HG03064 (cell line): ENCODE measurements around the gene TEC.
A peak's percentile ranks its signal among the peaks of the same experiment; 100 is the strongest.

Source experiments
- ATAC-seq: cut with Tn5 transposase; IDR thresholded peaks from one replicate; pipeline ENCODE4 v1.9.1; 2021; ENCODE audit warnings: low read depth; ENCODE audit not compliant: unreplicated experiment

TEC gene

DNA sequence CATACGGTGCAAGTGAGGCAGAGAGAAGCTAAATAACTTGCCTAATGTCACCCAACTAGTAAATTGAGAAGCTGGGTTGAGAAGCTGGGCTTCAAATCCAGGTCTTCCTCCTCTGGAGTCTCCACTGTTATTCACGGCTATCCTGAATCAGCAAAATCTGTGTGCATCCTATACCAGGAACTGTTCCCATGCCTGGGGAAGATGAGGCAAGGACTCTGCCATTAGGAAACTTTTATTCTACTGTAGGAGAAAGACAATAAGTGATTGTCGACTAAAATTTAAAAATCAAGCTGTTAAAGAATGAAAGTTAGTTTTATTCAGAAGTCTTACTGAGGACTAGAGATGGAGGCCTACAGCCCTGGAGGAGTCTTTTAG lies 872 bp upstream of the TEC start:
- no peak for ATAC-seq

DNA sequence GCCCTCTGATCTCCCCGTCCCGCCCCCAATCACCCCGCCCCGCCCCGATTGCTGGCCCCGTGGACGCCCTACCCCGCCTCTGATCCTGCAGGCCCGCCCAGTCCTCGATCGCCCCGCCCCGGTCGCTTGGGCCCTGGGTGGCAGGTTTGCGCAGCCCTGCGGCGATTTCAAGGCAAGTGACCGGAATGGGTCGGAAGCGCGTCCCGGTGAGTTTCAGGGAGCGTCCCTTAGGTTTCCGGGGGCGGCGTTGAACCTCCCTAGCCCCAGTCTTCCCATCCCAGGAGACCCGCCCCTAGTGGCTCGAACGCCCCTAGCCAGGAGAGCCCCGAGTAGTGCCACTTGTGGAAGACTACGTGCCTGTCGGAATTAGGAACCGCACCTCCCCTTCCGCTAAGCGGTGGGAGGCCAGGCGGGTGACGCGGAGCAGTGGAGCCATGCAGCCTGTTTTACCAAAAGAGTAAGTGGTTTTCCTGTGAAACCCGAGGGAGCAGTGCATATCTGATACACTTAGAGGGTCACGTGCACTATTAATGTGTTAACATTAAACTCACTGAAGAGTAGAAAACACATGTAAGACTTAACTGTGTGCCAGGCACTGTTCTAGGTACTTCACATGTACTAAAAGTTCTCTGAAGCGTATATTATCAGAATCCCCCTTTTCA lies 354 bp upstream of the TEC start:
- peak; percentile 62 for ATAC-seq

DNA sequence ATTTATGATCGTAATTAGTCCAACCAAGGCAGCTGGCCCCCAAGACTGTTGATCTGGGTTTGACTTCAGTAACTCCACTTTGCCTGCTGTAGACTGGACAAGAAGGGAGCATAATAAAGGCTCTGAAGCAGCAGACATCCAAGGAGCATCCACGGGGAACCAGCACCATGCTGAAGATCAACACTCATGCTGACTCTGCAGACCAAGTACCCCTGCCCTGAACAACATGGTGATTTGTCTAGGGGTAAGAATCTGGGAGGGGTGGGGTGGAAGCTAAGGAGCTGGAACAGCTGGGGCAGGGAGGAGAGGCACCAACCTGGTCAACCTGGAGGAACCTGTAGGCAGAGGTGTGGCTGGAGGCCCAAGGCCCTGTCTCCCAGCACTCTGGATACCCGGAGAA lies 2.1 kb downstream of the TEC start:
- ATAC-seq, result no peak

DNA sequence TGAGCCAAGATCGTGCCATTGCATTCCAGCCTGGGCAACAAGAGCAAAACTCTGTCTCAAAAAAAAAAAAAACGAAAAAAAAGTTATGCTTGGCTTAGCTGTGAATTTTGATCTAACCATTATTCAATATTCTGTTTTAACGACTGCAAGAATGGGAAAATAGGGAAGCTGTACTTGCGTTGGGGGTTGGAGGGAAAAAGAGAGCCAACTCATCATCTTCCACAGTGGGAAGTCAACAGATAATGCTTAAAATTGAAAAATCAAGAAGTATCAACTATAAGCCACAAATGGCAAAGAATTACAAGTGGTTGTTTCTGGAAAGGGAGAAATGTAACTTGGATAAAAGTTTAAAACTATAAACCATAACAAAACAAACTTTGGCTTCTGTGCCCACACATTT lies 2.9 kb downstream of the TEC start:
- ATAC-seq, result no peak

DNA sequence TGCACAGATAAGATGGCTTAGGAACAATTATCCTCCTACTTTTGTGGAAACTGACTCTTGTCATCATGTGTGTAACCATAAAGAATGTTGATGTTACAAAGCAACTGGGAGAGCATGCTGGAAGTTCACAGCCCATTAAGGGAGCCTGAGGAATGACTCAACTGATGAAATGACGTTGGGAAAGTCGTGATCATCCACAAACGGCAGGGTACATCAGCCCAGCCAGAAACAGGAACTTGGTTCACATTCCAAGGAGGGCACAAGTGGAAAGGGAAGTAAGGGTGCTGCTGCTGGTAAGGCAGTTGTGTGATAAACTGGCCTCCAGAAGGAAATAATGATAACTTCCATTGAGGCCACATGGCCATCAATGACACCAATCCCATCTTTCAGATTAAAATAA lies 6.7 kb downstream of the TEC start:
- ATAC-seq, result no peak

DNA sequence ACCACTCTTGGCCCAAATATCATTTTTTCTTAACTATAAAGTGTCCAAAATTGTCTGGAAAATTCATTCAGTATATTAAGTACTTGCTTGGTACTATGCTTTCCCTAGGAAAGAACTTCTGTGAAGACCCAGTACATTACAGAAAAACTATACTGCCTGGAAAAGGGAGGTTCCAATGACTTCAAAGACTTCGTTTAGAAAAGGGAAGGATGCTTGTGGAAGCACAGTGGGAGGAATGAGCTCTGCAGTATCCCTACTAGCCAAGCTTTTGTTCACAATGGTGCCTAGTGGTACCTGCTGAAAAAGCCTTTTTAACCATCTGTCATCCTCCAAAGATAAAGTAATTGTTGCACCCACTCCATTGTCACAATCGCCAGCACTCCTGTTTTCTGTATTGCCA lies 7.2 kb downstream of the TEC start:
- ATAC-seq, result no peak

DNA sequence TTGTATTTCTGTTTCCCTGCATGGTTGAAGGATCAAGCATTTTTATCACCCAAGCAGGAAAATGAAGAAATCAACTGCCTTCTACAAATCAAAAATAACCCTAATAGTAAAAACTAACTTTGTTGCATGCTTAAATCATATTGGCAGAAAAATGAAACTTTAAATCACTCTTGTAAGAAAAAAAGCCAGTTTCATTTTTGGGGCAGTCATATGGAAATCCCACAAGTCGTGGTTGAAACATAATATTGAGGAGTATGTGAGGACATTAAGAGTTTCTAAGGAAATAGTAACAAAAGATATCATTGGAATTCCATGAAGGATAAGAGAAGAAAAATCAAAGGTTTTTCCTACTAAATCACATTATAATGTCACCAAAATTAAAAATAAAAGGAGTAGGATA lies 8.4 kb downstream of the TEC start:
- ATAC-seq, result peak; percentile 44

DNA sequence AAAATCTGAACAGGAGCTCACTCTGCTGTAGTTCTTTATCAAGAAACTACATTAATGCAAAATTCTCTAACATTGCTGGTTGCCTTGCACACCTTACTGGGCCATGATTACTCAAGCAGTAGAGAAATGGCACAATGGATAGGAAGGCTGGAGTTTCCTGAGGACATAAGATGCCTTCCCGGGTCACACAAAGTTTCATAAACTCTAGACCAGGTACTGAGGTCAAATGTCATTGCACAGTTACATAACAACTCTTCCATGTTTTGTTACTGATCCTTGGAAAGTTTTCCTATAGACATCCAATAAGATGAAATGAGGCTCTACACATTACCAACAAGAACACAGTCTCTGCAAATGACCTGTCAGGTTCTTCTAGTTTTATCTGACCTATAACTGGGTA lies 9.9 kb downstream of the TEC start:
- ATAC-seq, result no peak

DNA sequence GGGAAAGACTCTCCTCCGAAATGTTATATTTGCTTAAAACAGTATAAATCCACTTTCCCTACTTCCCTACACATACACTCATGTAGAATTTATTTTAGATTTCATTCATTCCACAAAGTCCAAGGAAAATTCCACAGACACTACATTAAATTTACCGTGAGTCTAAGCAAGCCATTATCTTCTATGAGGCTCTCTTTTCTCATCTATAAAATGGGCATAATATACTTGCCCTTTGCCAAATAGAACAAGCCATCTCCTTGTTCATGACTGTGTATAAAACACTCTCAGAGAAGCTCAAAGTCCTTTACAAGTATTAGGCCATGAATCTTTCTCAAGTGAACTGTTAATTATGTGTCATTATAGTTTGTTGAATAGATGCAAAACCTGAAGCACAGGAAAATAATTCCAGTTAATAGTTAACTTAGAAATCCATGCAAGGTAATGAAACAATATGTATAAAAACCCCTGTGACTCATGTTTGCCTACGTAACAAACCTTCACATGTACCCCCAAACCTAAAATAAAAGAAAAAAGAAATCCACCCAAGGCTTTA lies 10.7 kb downstream of the TEC start:
- ATAC-seq, result no peak

DNA sequence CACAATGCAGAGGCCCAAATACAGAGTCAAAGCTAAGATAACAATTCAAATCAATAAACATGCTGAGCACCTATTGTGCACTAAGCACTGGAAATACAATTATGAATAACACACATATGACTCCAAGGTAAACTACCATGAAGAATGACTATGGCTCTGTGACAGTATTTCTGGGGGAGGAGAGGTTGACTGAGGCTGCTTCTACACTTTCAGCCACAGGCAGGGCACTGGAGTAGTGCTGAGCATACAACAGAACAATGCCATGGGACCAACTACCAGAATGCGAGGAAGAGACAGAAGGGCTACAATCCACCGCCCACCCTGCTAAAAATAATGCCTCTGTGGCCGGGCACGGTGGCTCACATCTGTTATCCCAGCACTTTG lies 13.7 kb downstream of the TEC start:
- no peak for ATAC-seq

DNA sequence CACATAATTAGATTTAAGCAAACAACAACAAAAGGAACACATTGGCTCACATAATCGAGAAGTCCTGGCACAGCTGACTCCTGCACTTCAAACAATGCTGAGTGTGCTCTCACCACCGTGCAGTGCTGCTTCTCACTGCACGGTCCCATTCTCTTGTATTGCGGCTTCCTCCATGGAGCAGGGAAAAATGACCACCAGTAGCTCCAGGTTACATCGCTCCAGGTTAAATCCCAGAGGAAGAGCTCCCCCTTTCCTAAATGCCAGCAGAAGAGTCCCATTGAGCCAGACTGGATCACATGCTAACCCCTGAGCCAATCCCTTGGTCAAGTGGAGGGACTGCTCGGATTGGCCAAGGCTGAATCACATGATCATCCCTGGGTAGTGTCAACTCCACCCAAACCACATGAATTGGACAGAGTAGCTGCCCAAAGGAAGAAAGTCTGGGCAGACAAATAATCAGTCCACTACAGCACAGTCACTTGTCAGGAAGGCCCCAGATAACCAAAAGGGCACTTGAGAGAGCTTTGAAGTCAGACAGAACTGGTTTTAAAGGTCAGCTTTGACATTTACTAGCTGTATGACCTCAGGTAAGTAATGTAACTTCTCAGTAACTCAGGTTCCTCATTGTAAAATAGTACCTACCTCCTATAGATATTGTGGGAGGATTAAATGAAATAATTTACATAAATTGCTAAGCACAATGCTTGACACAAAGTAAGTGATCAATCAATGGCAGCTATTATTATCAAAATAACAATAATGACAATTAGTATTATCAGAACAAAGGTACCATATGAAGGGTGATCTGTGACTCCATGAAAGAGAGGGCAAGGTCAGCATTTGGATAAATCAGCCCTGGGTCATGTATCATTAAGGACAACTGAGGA lies 14.3 kb downstream of the TEC start:
- ATAC-seq, result no peak

DNA sequence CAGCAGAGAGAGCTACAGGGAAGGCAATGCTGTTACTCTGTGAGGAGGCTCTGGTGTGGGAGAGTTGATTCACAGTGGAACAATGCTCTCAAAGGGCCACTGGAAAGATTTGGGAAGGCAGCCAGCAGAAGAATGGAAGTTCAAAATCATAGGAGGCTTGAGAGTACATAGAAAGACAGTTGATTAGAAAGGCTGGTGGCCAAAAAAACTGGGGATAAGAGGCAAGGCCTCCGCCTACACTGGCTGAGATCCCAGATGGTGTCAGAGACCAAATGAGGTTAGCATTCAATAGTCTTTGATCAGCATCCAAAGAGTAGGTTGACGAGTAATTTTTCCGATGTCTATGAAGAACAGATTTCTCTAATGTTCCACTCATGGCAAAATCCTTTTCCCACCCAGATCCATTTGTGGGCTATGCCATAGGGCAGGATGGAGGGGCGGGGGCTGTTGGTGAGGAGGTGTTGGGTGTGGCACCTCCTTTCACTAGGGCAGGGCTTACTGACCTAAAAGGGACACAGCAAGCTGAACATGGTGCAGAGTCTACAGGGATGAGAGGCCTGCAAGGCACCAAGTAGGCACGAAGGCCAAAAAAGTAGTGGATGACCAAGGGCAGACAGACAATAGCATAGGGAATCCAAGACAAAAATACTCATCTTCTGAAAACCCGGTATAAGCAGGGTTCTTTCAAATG lies 15.1 kb downstream of the TEC start:
- no peak for ATAC-seq

DNA sequence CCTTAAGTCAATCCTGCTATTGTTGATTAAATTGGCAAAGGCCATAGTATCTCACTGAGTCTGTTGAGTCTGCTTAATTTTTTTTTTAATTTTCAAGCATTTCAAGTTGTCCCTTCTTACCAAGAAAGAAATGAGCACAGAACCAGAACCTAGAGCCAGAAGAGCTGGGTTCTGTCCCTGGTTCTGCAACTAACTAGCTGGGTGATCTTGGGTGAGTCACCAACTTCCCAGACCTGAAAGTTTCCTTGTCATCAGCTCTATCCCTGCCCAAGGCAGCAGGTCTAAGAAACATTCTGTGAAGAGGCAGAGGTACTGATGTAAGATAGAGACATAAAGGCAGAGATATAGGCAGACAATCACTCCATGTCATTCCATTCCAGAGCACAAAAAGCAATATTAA lies 17.3 kb downstream of the TEC start:
- no peak for ATAC-seq

DNA sequence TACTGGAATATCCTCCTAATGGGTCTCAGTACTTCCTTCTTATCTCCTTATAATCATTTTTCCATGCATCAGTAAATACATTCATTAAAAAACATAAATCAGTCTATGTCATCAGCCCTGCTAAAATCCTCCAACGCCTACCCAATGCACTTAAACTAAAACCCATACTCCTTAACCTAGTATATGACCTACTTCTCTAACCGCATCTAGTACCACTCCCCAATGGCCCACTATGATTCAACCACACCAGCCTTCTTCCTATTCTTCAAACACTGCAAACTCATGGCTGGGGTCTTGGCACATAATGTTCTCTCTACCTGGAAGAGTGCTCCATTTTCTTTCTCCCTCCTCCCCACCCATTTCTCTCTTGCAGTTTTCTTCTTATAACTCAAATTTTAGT lies 18.7 kb downstream of the TEC start:
- ATAC-seq, result no peak

DNA sequence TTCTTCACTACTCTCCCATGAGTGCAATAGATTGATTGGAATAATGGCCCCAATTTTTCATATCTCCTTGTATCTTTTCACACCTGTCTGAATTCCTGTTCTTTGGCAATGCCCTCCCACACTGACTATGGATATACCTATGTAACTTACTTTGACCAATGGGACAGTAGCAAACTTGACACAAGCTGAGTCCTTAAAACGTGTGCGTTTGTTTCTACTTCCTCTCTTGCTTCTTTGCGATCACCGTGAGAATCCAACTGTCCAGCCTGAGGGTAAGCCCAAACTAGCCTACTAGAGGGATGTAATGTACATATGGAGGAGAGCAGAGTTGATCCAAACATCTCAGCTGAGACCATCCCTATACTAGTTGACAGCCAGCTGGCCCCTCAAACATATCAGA lies 19.3 kb downstream of the TEC start:
- no peak for ATAC-seq

DNA sequence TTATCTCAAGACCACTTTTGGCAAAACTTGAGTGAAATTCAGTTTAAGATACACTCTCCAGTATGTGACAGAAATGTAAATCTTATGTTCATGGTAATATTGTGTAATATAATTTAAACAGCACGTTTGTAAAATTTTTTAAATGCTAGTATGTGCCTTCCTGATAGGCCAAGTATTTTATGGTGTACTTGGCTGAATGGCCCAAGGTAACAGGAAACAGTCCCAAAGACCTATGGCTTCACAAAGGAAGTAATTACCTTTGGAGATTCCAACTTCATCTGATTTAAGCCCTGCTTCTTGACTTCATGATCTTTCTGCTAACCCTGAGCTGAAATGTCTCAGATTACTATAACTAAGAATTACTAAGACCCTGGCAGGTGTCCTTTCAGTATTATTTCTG lies 20.3 kb downstream of the TEC start:
- ATAC-seq, result no peak

DNA sequence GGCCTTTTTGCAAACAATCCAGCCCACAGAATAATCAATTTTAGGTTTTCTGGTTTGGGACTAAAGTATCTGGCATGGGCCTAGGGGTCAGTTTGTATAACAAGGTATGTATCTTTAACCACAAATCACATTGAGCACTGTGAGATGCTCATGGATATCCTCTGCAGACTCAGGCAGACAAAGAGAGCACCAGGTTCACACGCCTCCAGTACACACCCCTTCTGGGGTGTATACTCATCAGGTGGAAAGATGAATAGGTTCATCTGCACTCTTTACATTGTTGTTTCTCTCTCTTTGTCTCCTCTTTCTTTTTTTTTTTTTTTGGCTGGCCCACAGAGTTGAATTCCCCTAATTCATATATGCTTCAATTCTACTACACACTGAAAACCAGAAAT lies 21.1 kb downstream of the TEC start:
- no peak for ATAC-seq

DNA sequence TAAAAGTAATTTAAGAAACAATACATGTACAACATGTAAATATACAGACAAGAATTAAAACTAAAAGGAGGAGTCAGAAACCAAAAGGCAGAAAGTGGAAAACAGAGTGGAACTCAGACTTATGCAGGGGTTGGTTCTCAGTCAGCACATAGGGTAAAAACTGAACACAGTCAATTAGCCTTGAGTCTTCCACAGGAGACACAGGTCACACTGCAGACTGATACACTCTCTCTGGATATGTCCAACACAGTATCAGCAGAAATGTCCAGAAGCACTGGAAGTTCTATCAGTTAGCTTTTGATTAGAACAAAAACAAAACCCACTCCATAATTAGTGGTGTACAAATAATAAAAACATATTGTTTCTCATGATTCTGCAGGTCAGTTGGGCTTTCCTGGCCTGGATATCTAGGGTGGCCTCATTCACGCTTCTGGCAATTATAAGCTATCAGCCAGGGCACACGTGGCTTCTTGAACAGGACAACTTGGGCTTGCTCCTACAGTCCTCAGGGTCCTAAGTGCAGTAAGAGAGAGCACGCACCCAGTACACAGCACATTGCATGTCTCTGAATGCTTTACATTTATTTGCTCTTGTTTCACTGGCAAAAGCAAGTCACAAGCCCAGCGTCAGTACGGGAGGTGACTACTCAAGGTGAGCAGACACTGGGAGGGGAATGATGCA lies 21.6 kb downstream of the TEC start:
- ATAC-seq, result no peak

DNA sequence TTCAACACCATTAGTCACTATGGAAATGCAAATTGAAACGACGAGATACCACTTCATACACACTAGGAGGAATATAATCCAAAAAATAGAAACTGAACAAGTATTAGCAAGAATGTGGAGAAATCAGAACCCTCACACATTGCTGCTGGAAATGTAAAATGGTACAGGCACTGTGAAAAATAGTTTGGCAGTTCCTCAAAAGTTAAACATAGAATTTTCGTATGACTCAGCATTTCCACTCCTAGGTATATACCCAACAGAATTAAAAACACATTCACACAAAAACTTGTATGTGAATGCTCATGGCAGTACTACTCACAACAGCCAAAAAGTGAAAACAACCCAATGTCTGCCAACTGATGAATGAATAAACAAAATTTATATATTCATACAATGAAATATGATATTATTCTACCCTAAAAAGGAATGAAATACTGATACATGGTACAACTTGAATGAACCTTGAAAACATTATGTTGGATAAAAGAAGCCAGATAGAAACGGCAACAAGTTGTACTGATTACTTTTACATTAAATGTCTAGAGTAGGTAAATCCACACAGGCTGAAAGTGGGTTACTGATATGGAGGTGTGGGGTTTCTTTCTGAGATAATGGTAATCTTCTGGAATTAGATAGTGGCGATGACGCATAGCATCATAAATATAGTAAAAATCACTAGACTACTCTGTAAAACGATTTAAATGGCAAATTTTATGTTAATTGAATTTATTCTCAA lies 22.3 kb downstream of the TEC start:
- ATAC-seq, result peak; percentile 50

DNA sequence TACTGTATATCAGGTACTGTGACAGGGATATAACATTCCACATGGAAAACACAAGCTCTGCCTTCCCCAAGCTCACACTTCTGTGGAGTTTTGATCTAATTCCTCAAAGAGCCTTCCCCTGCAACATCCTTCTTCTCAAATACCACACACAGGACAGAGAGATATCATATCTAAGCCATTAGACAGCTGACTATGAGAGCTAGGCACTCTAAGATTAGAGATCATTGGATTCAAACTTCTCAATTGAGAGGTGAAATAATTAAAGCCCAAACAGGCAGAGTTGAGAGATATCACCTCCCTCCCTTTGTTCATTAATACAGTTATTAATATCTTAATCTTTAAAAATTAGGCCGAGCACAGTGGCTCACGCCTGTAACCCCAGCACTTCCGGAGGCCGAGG lies 25.0 kb downstream of the TEC start:
- no peak for ATAC-seq
